Islet precursor cell (in vitro differentiated cells): ENCODE results near the gene HCFC1R1.
"Not testable (repeated sequence)": the region's sequence is repeated elsewhere in the genome, so short reads cannot be mapped to it uniquely, and the experiment has no call there.

Source experiments
- DNase-seq: peaks from one replicate; pipeline ENCODE4 v3.0.0-alpha.2; 2018

HCFC1R1 gene

GRCh38 chr16:3057181-3058138 is 33.7 kb upstream of the HCFC1R1 start:
- DNase-seq, result no peak

GRCh38 chr16:3056336-3057180 is 32.8 kb upstream of the HCFC1R1 start:
- no peak for DNase-seq

DNA sequence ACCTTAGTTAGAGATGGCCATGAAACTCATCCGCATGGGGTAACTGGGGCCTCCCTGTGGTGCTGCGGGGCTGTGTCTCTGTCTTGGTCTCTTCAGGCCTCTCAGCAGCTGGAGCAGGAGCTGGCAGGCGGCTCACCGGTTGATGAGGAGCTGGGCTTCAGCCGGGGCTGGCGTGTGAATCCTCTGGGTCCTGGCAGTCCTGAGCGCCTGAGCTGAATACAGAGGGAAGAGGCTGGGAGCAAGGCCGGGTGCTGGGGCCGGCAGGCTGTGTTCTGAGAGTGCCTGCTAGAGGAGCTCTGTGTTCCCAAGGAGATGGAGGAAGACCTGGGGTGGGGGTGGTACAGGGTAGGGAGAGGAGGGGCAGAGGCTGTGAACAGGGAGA is 32.0 kb upstream of the HCFC1R1 start:
- not testable (repeated sequence) for DNase-seq

DNA sequence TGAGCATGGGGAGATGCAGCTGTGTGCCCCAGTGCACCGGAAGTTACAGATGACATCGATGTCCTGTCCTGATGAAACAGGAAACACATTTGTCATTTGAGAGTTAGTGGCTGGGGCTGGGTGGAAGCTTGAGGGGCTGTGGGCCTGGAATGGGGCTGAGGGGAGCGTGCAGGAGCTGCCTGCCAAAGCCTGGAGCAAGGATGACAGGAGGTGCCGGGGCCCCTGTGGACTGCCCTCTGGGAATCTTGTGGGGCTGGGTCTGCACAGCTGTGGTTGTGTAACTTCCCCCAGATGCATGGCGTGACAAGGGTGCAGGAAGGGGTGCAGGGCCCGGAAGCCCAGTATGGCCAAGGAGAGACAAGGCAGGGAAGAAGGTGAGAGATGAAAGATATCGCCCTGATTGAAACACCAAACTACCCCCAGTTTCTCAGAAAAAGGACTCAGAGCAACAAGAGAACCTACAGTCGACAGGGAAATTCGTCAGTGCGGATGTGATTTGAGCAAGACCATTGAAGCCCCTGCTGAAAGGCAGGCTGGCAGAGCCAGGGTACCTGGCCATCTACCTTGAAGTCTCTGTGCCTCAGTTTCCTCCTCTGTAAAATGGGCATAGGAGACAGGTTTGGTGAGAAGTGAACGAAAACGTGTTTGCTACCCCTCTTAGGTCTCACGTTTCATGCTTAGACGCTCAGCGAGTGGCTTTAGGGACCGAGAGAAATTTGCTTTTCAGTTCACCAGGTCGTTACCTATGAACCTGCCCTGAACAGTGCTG is 31.4 kb upstream of the HCFC1R1 start:
- no peak for DNase-seq

- not testable (repeated sequence) for DNase-seq
These were observed 29.6 kb upstream of the HCFC1R1 start for GRCh38 chr16:3053330-3053710.

DNA sequence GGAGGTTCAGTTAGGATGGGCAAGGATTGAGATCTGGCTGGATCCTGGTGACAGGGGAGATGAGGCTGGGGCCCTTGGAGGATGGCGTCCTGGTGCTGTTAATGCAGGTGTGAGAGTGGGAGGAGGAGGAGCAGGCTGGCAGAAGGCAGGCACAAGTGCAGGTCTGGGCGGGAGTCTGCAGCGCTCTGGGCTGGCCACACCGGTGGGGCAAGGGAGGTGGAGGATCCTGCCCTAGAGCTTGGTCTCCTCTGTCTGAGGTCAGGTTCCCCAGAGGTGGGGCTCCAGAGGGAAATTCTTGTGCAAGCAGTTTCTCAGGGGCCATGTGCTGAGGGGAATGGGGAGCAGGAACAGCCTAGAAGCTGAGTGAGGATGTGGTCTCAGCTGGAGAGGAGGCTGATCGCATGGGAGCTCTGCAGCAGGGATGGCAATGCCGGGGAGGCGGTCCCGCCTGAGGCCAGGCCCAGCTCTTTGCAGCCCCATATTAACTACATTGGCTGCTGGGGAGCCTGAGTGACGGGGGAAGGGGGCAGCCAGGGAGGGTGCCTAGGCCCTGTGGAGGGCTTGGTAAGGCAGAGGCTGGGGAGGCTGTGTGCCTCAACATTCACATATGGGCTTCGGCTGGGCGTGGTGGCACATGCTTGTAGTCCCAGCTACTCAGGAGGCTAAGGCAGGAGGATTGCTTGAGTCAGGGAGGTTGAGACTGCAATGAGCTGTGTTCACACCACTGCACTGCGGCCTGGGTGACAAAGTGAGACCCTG is 29.0 kb upstream of the HCFC1R1 start:
- DNase-seq, result not testable (repeated sequence)

- no peak for DNase-seq
These were observed 27.8 kb upstream of the HCFC1R1 start for GRCh38 chr16:3051494-3051893.

DNA sequence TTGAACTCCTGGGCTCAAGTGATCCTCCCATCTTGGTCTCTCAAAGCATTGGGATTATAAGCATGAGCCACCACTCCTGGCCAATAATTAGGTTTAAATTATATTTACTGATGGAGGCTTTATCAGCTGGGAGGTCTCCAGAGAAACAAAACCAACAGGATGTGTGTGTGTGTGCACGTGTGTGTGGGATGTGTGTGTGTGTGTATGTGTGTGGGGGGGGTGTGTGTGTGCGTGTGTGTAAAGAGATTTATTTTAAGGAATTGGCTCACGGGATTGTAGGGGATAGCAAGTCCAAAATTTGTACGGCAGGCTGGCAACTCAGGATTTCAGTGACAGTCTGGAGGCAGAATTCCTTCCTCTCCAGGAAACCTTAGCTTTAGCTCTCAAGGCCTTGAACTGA is 27.3 kb upstream of the HCFC1R1 start:
- no peak for DNase-seq

DNA sequence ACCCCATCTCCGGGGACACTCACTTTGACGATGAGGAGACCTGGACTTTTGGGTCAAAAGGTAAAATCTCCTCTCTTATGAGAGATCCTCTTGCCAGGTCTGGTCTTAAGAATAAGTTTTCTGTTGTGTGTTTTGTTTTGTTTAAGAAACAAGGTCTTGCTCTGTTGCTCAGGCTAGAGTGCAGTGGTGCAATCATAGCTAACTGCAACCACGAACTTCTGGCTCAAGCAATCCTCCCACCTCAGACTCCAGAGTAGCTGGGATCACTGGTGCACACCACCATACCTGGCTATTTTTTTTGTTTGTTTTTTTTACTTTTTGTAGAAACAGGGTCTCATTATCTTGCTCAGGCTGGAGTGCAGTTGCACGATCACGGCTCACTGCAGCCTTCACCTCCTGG is 26.7 kb upstream of the HCFC1R1 start:
- no peak for DNase-seq

DNA sequence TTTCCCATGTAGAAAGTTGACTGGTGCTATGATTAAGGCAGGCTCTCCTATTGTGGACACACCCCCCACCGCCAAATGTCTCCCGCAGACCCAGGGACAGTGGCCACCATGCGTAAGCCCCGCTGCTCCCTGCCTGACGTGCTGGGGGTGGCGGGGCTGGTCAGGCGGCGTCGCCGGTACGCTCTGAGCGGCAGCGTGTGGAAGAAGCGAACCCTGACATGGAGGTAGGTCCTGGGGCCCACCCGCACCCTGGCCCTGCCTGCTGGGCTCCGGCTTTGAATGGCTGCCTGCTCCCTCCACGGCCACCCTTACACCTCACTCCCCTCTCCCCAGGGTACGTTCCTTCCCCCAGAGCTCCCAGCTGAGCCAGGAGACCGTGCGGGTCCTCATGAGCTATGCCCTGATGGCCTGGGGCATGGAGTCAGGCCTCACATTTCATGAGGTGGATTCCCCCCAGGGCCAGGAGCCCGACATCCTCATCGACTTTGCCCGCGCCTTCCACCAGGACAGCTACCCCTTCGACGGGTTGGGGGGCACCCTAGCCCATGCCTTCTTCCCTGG is 26.3 kb upstream of the HCFC1R1 start:
- DNase-seq, result no peak

DNA sequence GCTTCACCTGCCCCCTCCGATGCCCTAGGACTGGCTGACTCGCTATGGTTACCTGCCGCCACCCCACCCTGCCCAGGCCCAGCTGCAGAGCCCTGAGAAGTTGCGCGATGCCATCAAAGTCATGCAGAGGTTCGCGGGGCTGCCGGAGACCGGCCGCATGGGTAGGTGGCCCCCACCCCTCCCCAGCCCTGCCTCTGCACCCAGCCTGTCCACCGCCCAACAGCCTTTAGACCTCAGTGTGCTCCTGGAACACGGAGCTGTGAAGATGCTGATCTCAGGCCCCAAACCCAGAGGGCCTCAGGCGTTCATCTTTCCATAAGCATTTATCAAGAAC is 23.6 kb upstream of the HCFC1R1 start:
- no peak for DNase-seq

GRCh38 chr16:3046641-3047386 is 23.1 kb upstream of the HCFC1R1 start:
- DNase-seq, result no peak

DNA sequence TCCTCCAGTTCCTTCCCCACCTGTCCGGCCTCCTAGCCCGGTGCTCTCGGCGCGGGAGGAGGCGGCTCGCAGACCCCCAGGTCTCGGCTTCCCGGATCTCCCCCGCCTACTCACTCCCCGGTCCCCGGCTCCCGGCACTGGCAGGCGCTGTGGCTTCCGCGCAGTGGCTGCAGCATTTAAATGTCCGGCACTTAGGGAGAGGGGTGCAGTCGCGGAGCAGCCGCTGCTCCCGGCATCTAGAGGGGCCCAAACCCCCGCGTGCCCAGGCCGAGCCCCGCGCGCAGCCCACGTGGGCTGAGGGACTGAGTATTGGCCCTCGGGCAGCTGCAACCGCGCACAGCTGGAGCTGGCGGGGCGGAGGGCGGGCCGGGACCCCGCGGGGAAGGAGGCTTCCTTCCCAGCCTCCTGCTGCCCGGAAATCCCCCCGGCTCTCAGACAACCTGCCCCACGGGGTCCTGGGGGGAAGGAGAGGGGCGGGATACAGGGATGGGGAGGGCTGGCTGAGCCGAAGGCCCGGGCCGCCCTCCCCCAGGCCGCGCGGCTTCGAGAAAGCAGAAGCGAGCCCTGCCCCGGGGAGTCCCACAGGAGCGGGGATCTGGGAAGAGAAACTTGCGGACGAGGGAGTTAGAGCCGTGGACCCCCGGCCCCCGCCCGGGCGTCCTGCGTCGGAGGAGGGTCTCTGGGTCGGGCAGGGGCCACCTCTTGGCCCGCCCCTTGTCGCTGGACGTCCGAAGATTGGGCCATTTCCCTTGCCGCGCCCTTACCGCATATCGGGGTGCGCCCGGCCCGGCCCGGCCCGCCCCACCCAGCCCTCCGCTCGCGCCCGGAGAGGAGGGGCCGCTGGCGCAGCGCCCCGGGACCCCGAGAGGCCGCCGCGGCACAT is 22.3 kb upstream of the HCFC1R1 start, which contains the start of gene MMP25:
TSS of gene MMP25 (plus strand) at position 804 of the 883 bp plus-strand sequence. CDS start 357 bp downstream, outside the sequence.
- DNase-seq, result peak; percentile 62

GRCh38 chr16:3044708-3045107 is 21.0 kb upstream of the HCFC1R1 start:
- no peak for DNase-seq

- DNase-seq, result no peak
These were observed 18.6 kb upstream of the HCFC1R1 start for GRCh38 chr16:3042376-3042775.

DNA sequence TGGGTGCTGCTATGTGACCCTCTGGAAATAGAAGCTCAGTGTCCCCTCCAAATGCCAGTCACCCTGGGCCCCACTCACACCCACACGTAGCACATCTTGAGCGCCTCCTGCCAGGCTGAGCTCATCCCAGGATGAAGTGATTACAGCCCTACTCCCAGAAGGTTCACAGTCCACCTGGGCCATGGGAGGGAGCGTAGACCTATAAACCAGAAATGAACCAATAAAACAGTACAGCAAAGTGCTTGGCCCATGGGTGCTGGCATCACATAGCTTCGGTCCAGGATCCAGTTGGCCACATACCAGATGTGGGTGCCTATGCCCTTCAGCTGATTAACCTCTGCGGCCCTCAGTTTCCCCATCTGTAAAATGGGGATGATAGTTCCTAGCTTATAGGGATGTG is 15.2 kb upstream of the HCFC1R1 start:
- DNase-seq, result no peak

- no peak for DNase-seq
These were observed 14.5 kb upstream of the HCFC1R1 start for GRCh38 chr16:3038256-3038655.

DNA sequence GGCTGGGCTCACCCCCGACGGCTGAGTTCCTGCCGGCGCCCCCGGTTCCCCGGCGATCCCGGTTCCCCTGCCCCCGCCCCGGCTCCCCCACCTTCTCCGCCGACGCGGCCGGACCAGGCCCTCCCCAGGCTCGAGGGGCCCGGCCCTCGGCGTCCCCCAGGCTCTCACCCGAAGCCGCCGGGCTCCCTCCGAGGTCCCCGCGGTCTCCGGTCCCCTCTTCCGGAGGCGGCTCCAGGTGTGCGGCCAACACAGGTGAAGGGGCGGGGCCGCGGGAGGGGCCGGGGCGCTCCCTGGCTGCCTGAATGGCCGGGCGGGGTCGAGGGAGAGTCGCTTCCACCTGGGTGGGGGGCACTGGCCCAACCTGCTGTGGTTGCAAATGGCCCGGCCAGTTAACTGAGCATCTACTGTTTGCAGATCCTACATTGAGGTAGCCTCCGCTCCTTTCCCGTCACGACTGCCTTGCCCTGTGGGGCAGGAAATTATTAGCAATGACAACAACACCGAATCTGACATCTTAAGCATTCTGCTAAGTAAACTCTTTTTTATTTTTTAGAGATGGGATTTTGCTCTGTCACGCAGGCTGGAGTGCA is 13.1 kb upstream of the HCFC1R1 start, which contains the start of gene BICDL2:
TSS of gene BICDL2 (minus strand) at position 219 of the 590 bp plus-strand sequence. CDS start 1,448 bp downstream, outside the sequence.
- no peak for DNase-seq

DNA sequence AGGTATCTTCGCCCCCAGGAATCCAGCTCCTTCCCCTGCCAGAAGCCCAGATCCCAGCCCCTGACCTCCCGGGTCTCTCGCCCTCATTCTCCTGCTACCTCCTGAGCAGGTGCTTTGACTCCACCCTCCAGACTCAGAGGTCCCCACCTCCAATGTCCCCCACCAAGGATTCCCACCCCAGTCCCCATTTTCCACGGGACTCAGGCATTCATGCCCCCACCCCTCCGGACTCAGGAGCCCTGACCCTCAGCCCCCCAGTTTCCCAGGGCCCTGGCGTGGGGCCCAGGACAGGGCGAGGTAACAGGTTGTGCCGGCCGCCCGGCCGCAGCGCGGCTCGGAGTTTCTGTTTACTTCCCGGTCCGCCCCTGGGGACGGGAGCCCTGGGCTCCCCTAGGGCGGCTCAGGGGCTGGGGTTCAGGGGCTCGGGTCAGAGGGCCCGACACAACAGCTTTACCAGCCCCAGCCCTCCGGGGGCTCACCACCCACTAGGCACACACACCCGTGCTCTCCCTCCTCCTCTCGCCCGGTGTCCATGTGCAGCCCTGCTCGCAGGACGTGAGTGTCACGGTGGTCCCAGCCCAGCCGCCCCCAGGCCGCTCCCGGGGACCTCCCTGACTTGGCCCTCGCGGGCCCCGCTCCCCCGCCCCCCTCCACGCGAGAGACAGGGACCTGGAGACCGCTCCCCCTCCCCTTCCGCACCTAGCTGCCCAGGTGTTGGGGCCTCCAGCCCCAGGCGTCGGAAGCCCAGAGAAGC is 12.4 kb upstream of the HCFC1R1 start:
- no peak for DNase-seq
